Keratinocyte (primary cell): ENCODE measurements around the gene SPZ1. TPM values are rescaled to one million over a fixed set of nuclear protein-coding genes. Genes with fewer than 3 reads are reported as not detected.

Experiments used
- DNase-seq: peaks from one replicate; pipeline ENCODE4 v3.0.0-alpha.2; 2011; ENCODE audit warnings: low read depth, missing footprints, low spot score
- FAIRE-seq: peaks from 2 replicates; lab custom pipeline; 2011; peaks lifted over from hg19 to GRCh38; lab: Jason Lieb, UNC
- H2AFZ ChIP-seq: 2 replicates; pipeline ENCODE4 v1.6.0; 2012; ENCODE audit warnings: low read length, control low read depth, inconsistent platforms; ENCODE audit not compliant: control insufficient read depth
- H3K27ac ChIP-seq: 2 replicates; pipeline ENCODE4 v1.5.1; 2011; ENCODE audit warnings: low read length; ENCODE audit not compliant: control insufficient read depth, insufficient read depth
- H3K27me3 ChIP-seq: 3 replicates; pipeline ENCODE4 v1.6.0; 2011; ENCODE audit warnings: low read length; ENCODE audit not compliant: control insufficient read depth, insufficient read depth; ENCODE audit errors: extremely low read depth
- H3K36me3 ChIP-seq, 2 experiments: 2 replicates in 1 of 2; 3 replicates in 1 of 2; pipeline ENCODE4 v1.5.1; 2011; ENCODE audit warnings: low read length in 2 of 2, mild to moderate bottlenecking in 1 of 2; ENCODE audit not compliant: control insufficient read depth in 2 of 2, insufficient read depth in 2 of 2; ENCODE audit errors: extremely low read depth in 1 of 2
- H3K4me1 ChIP-seq: 3 replicates; pipeline ENCODE4 v1.5.1; 2011; ENCODE audit warnings: low read length; ENCODE audit not compliant: control insufficient read depth, insufficient read depth; ENCODE audit errors: extremely low read depth
- H3K4me2 ChIP-seq: 3 replicates; pipeline ENCODE4 v1.6.0; 2011; ENCODE audit warnings: low read depth, low read length; ENCODE audit not compliant: control insufficient read depth, insufficient read depth; ENCODE audit errors: extremely low read depth
- H3K4me3 ChIP-seq, 3 experiments: fragments of 200-600 bp in 1 of 3; sonication (generic) in 1 of 3; 2 replicates in 2 of 3; 3 replicates in 1 of 3; pipeline ENCODE4 v1.5.1; 2011 to 2016; ENCODE audit warnings: low read length in 3 of 3, mild to moderate bottlenecking in 3 of 3, control low read depth in 2 of 3, inconsistent platforms in 1 of 3, low read depth in 1 of 3, mixed read lengths in 1 of 3, mixed run types in 1 of 3, moderate library complexity in 1 of 3; ENCODE audit not compliant: control insufficient read depth in 2 of 3, insufficient read depth in 2 of 3; ENCODE audit errors: extremely low read depth in 1 of 3
- H3K79me2 ChIP-seq: 2 replicates; pipeline ENCODE4 v1.6.0; 2012; ENCODE audit warnings: low read length; ENCODE audit not compliant: control insufficient read depth, insufficient read depth
- H3K9ac ChIP-seq: 3 replicates; pipeline ENCODE4 v1.6.0; 2011; ENCODE audit warnings: low read length; ENCODE audit not compliant: control insufficient read depth, insufficient read depth; ENCODE audit errors: extremely low read depth
- H3K9me1 ChIP-seq: 3 replicates; pipeline ENCODE4 v1.6.0; 2011; ENCODE audit warnings: low read length; ENCODE audit not compliant: control insufficient read depth, insufficient read depth; ENCODE audit errors: extremely low read depth
- H3K9me3 ChIP-seq: 2 replicates; pipeline ENCODE4 v1.5.1; 2012; ENCODE audit warnings: low read depth, low read length; ENCODE audit not compliant: control insufficient read depth
- H4K20me1 ChIP-seq: 3 replicates; pipeline ENCODE4 v1.6.0; 2011; ENCODE audit warnings: low read length; ENCODE audit not compliant: control insufficient read depth, insufficient read depth; ENCODE audit errors: extremely low read depth
- EZH2 ChIP-seq: IDR thresholded peaks from one replicate; pipeline ENCODE4 v1.6.1; 2012; ENCODE audit warnings: inconsistent platforms, mild to moderate bottlenecking, low read length, moderate library complexity
- dilution Hi-C: fragments of 300-500 bp; cut with MboI; formaldehyde crosslinking; loops from one replicate; pipeline ENCODE4 v1.7.0; 2020; ENCODE audit warnings: low sequenced_read_pairs; ENCODE audit not compliant: extremely low pct_ligation_motif_present
- polyA plus RNA-seq, 5 experiments: library from polyadenylated mRNA; depleted of rRNA in 3 of 5; stranded (reverse) in 3 of 5; stranded (forward) in 1 of 5; unstranded in 1 of 5; fragments of >200 nt; gene quantifications; 1 replicate in 1 of 5; 2 replicates in 3 of 5; 3 replicates in 1 of 5; pipeline versions ENCODE4 v1.2.1 to v1.2.3, GENCODE V29; 2011 to 2012; ENCODE audit warnings: missing spikeins in 2 of 5, low read depth in 1 of 5, low replicate concordance in 1 of 5
- TF ChIP-seq, protein P1 (sequence below), 3 experiments: IDR thresholded peaks in 1 of 3; conservative IDR thresholded peaks in 1 of 3; optimal IDR thresholded peaks in 1 of 3; 2 replicates in 2 of 3; 3 replicates in 1 of 3; pipeline versions ENCODE3 to v1.5.1; 2011; ENCODE audit warnings: low read length in 3 of 3, mild to moderate bottlenecking in 3 of 3, moderate library complexity in 2 of 3, control low read depth in 1 of 3, inconsistent platforms in 1 of 3; ENCODE audit not compliant: insufficient read depth in 2 of 3; ENCODE audit errors: extremely low read depth in 1 of 3

The SPZ1 gene
- polyA plus RNA-seq, 1 donor (not counting 4 experiments of a cell fraction or from before 2014, with no cell fraction given): not detected

DNA sequence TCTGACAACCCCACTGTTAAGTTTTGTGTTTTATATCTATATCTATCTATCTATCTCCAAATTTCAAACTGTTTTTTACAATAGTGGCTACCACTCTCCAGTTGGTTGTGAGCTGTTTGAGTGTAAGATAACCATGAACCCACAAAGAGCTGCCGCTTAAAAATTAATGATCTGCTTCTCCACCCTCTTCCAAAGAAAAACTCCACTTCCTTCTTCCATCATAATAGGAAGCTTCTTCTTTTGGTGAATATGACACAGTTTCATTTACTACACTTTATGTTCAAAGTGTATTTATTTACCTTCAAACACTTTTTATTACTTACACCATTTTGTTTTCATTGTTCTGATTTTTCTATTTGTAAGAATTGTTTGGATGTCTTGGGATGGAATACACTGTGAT is 37.9 kb downstream of the SPZ1 start:
- Histone ChIP-seq H2AFZ (no peak overlapping the region), H3K27me3 (no peaks in the 10 kb centered on the region), H3K4me1 (no peaks in the 10 kb centered on the region), H3K79me2 (no peaks in the 10 kb centered on the region), H3K9me3 (no peaks in the 10 kb centered on the region), H3K9ac (no peak overlapping the region), H3K4me2 (no peak overlapping the region), H3K9me1 (no peaks in the 10 kb centered on the region), H3K4me3 (no peak overlapping the region), H4K20me1 (no peaks in the 10 kb centered on the region), H3K36me3 (no peaks in the 10 kb centered on the region), H3K27ac (no peak overlapping the region)
- DNase-seq: no peak
- dilution Hi-C loops: no loop called here
- FAIRE-seq: no peak
- TF ChIP-seq, protein P1, sequence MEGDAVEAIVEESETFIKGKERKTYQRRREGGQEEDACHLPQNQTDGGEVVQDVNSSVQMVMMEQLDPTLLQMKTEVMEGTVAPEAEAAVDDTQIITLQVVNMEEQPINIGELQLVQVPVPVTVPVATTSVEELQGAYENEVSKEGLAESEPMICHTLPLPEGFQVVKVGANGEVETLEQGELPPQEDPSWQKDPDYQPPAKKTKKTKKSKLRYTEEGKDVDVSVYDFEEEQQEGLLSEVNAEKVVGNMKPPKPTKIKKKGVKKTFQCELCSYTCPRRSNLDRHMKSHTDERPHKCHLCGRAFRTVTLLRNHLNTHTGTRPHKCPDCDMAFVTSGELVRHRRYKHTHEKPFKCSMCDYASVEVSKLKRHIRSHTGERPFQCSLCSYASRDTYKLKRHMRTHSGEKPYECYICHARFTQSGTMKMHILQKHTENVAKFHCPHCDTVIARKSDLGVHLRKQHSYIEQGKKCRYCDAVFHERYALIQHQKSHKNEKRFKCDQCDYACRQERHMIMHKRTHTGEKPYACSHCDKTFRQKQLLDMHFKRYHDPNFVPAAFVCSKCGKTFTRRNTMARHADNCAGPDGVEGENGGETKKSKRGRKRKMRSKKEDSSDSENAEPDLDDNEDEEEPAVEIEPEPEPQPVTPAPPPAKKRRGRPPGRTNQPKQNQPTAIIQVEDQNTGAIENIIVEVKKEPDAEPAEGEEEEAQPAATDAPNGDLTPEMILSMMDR (optimal IDR thresholded peaks at IDR 0.05 in 1 of 3, IDR thresholded peaks at IDR 0.05 in 1 of 3, conservative IDR thresholded peaks at IDR 0.05 in 1 of 3; ENCODE audit: extremely low read depth in 1 of 3, insufficient read depth in 2 of 3, low read length in 3 of 3): no peak
- TF ChIP-seq EZH2: no peak

GRCh38 chr5:80360914-80361444 is 41.2 kb downstream of the SPZ1 start:
- no peak overlapping the region for H3K27ac ChIP-seq
- H3K4me3 ChIP-seq: no peak overlapping the region
- H2AFZ ChIP-seq: no peak overlapping the region
- H3K79me2 ChIP-seq: no peaks in the 10 kb centered on the region
- DNase-seq (no peak), FAIRE-seq (no peak)
- TF ChIP-seq, protein P1 (optimal IDR thresholded peaks at IDR 0.05 in 1 of 3, IDR thresholded peaks at IDR 0.05 in 1 of 3, conservative IDR thresholded peaks at IDR 0.05 in 1 of 3; ENCODE audit: extremely low read depth in 1 of 3, insufficient read depth in 2 of 3, low read length in 3 of 3): no peak
- no peak for TF ChIP-seq EZH2
- no peaks in the 10 kb centered on the region for H3K9me3 ChIP-seq
- no peak overlapping the region for H3K4me2 ChIP-seq
- H3K27me3 ChIP-seq: no peaks in the 10 kb centered on the region
- H3K9me1 ChIP-seq: no peaks in the 10 kb centered on the region
- H3K36me3 ChIP-seq: no peaks in the 10 kb centered on the region
- H3K9ac ChIP-seq: no peak overlapping the region
- H3K4me1 ChIP-seq: no peaks in the 10 kb centered on the region
- no peaks in the 10 kb centered on the region for H4K20me1 ChIP-seq
- dilution Hi-C loops: no loop called here
